IPS-15b (cell line): ENCODE data around the gene SCMH1.

Source experiments
- H3K27me3 ChIP-seq: one replicate; pipeline ENCODE4 v1.6.1; 2013; ENCODE audit warnings: low read length; ENCODE audit not compliant: control insufficient read depth, insufficient read depth
- H3K36me3 ChIP-seq: one replicate; pipeline ENCODE4 v1.6.1; 2013; ENCODE audit warnings: low read length; ENCODE audit not compliant: control insufficient read depth, insufficient read depth
- H3K4me1 ChIP-seq: one replicate; pipeline ENCODE4 v1.6.1; 2013; ENCODE audit warnings: mild to moderate bottlenecking, low read length; ENCODE audit not compliant: control insufficient read depth, insufficient read depth
- H3K4me3 ChIP-seq: one replicate; pipeline ENCODE4 v1.5.1; 2013; ENCODE audit warnings: low read depth, low read length
- H3K9ac ChIP-seq: one replicate; pipeline ENCODE4 v1.6.1; 2013; ENCODE audit warnings: low read depth, mild to moderate bottlenecking, low read length
- H3K9me3 ChIP-seq: one replicate; pipeline ENCODE4 v1.6.1; 2013; ENCODE audit warnings: mild to moderate bottlenecking, low read length; ENCODE audit not compliant: control insufficient read depth, insufficient read depth

SCMH1 gene

DNA sequence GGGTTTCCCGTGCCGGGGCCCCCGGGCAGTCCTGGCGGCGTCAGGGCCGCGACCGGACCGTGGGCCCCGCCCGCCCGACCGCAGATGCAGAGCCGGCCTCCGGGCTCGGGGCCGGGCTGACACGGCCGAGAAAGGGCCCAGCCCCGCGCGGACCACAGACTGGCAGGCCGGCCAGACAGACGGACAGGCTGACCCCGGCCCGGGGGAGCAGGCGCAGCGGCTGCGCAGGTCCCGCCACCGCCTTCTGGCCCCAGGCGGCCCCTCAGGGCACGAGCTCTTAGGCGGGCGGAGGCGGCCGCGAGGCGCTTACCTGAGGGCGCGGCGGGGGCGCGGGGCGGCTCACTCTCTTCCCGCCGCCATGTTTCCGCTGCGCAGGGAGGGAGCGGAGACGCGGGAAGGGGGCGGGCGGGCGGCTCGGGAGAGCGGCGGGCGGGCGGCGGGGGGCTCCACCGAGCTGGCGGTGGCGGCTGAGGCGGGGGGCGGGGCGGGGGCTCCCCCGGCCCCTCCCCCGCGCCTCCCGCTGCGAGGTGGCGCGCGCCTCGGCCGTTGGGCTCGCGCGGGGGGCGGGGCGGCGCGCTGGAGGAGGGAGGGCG lies at the start of gene SCMH1:
TSS of gene SCMH1 (minus strand) at position 558 of the 593 bp plus-strand sequence. CDS start 56,173 bp downstream, outside the sequence.
- peak within 1 kb of the TSS; percentile 57 for H3K9ac ChIP-seq
- peaks cover 22% of the 10 kb centered on the region for H3K27me3 ChIP-seq
- no peaks in the 10 kb centered on the region for H3K36me3 ChIP-seq
- no peaks in the 10 kb centered on the region for H3K9me3 ChIP-seq
- peaks cover 3% of the 10 kb centered on the region for H3K4me1 ChIP-seq
- H3K4me3 ChIP-seq = peak within 1 kb of the TSS; percentile 59

DNA sequence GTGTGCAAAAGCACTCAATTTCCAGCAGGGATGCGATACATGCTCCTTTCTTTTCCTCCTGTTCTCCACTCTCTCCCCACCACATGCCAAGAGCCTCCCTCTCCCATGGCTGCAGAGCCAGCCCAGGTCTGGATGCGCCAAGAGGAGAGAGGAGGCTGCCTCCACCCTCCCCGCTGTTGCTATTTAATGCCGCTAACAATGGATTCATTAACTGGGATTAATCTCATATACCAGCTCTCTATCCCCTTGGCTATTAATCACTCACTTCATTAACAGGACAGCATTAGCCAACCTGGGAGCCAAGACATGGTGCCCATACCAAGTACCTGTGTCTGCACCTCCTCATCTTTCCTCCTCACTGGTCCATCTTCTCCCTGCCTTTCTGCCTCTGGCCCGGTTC lies 49.1 kb upstream of the SCMH1 start:
- Histone ChIP-seq H3K9me3 (no peaks in the 10 kb centered on the region), H3K36me3 (no peaks in the 10 kb centered on the region), H3K4me3 (no peak overlapping the region), H3K27me3 (peaks cover 31% of the 10 kb centered on the region), H3K4me1 (peaks cover 6% of the 10 kb centered on the region), H3K9ac (no peak overlapping the region)

DNA sequence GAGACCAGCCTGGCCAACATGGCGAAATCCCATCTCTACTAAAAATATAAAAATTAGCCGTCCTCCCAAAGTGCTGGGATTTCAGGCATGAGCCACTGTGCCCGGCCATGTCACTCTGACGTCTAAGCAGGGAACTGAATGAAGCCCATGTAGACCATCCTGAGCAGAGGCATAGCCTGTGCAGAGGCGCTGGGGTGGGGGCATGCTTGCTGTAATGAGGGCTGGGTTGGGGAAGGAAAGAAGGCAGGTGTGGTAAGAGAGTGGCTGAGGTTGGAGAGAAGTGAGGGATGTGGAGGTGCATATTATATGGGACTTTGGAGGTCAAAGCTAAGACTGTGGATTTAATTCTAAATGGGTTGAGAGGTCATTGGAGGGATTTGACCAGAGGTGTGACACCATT lies 47.1 kb upstream of the SCMH1 start:
- Histone ChIP-seq H3K27me3 (peaks cover 47% of the 10 kb centered on the region), H3K9ac (no peak overlapping the region), H3K4me1 (peaks cover 8% of the 10 kb centered on the region)

DNA sequence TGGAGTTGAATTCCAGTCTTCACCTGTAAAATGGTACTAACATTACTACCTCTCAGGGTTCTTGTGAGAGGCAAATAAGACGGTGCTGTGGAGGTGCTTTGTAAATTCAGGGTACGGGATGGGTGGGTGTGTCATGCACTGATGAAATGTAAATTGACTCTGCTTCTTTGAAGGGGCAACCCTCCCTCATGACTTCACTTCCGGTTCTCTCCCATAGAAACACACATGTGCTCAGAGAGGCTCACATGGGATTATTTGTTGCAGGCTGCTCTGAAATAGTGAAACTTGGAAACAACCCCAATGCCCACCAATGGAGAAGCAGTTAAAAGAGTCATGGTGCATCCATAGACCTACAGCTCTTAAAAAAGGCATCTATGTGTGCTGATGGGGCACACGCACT lies 44.9 kb upstream of the SCMH1 start:
- Histone ChIP-seq H3K9me3 (no peaks in the 10 kb centered on the region), H3K27me3 (peaks cover 51% of the 10 kb centered on the region), H3K36me3 (no peaks in the 10 kb centered on the region), H3K4me1 (peaks cover 8% of the 10 kb centered on the region), H3K9ac (no peak overlapping the region), H3K4me3 (peak overlapping the region; percentile 2)

More for the DNA sequence above, 47.1 kb upstream of the SCMH1 start:
- Histone ChIP-seq H3K4me3 (no peak overlapping the region), H3K36me3 (no peaks in the 10 kb centered on the region), H3K9me3 (no peaks in the 10 kb centered on the region)

DNA sequence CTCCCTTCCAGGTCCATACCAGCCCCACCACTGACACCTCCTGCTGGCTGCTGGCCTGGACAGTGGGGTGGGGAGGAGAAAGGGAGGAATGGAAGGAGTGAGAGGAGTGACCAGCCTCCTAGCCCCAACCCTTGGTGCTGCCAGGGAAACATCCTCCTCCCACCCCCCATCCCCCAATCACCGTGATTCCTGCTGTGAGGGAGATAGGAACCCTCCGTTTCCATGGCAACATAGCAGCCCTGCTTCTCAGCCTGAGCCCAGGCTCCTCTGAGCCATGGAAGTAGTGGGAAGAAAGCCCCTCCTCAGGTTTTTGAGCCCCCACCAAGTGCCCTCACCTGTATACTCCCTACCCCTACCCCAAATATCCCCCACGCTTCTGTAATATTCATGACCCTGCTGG lies 44.4 kb upstream of the SCMH1 start:
- peaks cover 51% of the 10 kb centered on the region for H3K27me3 ChIP-seq
- H3K9ac ChIP-seq = no peak overlapping the region
- H3K9me3 ChIP-seq = no peaks in the 10 kb centered on the region
- H3K4me1 ChIP-seq = peaks cover 8% of the 10 kb centered on the region
- H3K4me3 ChIP-seq = no peak overlapping the region
- H3K36me3 ChIP-seq = no peaks in the 10 kb centered on the region

GRCh38 chr1:41285818-41286217 lies 43.7 kb upstream of the SCMH1 start:
- Histone ChIP-seq H3K27me3 (peaks cover 48% of the 10 kb centered on the region), H3K9ac (no peak overlapping the region)

GRCh38 chr1:41284121-41284520 lies 42.0 kb upstream of the SCMH1 start:
- Histone ChIP-seq H3K27me3 (peaks cover 39% of the 10 kb centered on the region), H3K4me1 (peaks cover 8% of the 10 kb centered on the region), H3K4me3 (no peak overlapping the region), H3K9ac (no peak overlapping the region), H3K36me3 (no peaks in the 10 kb centered on the region), H3K9me3 (no peaks in the 10 kb centered on the region)

More at GRCh38 chr1:41285818-41286217, 43.7 kb upstream of the SCMH1 start:
- Histone ChIP-seq H3K4me3 (no peak overlapping the region), H3K4me1 (peaks cover 8% of the 10 kb centered on the region), H3K36me3 (no peaks in the 10 kb centered on the region), H3K9me3 (no peaks in the 10 kb centered on the region)

- Histone ChIP-seq H3K9me3 (no peaks in the 10 kb centered on the region), H3K9ac (no peak overlapping the region), H3K27me3 (peaks cover 32% of the 10 kb centered on the region), H3K4me3 (no peak overlapping the region), H3K4me1 (peaks cover 8% of the 10 kb centered on the region), H3K36me3 (no peaks in the 10 kb centered on the region)
Observed at GRCh38 chr1:41282679-41283317, 40.7 kb upstream of the SCMH1 start.

DNA sequence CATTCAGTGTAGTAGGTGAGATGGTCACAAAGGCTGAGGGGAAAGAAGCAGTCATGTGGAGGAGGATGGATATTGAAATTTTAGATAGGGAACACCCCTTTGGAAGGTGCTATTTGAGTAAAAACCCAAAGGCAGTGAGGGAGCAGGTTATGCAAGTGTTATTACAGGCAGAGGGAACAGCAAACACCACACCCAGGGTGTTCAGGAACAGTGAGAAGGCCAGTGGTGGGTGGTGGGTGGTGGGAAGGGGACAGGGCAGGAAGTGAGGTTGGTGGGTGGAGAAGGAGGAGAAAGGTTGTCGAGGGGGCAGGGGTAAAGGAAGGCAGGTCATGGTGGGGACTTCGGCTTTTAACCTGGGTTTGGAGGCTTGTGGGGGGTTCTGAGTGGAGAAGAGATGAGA lies 39.2 kb upstream of the SCMH1 start:
- H3K36me3 ChIP-seq = no peaks in the 10 kb centered on the region
- peaks cover 25% of the 10 kb centered on the region for H3K27me3 ChIP-seq
- no peak overlapping the region for H3K9ac ChIP-seq
- no peaks in the 10 kb centered on the region for H3K9me3 ChIP-seq
- H3K4me3 ChIP-seq = no peak overlapping the region
- H3K4me1 ChIP-seq = peaks cover 4% of the 10 kb centered on the region

GRCh38 chr1:41280202-41281032 lies 38.3 kb upstream of the SCMH1 start:
- H3K27me3 ChIP-seq = peaks cover 15% of the 10 kb centered on the region
- H3K9me3 ChIP-seq = no peaks in the 10 kb centered on the region

GRCh38 chr1:41278076-41278475 lies 36.0 kb upstream of the SCMH1 start:
- Histone ChIP-seq H3K9me3 (no peaks in the 10 kb centered on the region), H3K4me1 (no peaks in the 10 kb centered on the region), H3K9ac (no peak overlapping the region), H3K27me3 (peaks cover 3% of the 10 kb centered on the region), H3K36me3 (no peaks in the 10 kb centered on the region), H3K4me3 (no peak overlapping the region)

More at GRCh38 chr1:41280202-41281032, 38.3 kb upstream of the SCMH1 start:
- Histone ChIP-seq H3K4me1 (no peaks in the 10 kb centered on the region), H3K9ac (no peak overlapping the region), H3K36me3 (no peaks in the 10 kb centered on the region), H3K4me3 (no peak overlapping the region)
